Fibroblast of gingiva (primary cell): Measurements from ENCODE around the gene TMEM126A.

Experiments
- DNase-seq: peaks from one replicate; pipeline ENCODE4 v3.0.0-alpha.2; 2011; ENCODE audit warnings: low read depth

Gene TMEM126A

DNA sequence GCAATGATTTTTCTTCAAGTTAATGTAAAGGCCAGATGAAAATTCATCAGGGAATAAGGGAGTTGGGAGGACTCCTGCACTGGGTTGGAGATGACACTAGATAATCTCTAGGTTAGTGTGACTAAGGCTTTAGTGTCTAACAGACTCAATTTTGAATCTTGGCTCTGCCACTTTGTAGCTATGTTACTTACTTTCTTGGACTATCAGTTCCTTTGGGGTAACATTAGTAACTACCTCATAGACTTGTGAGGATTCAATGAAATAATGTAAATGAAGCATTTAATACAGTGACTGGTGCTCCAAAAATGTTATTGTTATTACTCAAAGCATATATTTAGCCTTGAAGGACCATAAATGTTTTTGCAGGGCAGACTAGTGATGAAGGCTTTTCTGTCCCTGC, 47.8 kb downstream of the TMEM126A start:
- no peak for DNase-seq

GRCh38 chr11:85697747-85698146, 50.0 kb downstream of the TMEM126A start:
- DNase-seq, result no peak

DNA sequence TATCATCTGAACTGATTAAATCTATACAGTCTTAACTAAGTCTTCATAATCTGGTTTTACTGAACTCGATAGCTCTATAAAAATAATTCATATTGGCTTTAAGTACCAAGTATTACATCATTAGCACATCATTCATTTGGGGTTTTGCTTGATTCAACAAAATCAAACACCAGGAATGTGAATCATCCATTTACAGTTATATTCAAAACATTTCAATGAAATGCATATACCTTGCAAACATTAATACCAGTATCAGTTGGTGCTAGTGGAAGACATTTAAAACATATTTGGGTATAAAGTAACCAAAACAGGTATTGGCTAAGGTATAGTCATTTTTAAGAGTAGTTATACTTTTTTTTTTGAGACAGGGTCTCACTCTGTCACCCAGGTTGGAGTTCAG, 50.4 kb downstream of the TMEM126A start:
- DNase-seq, result no peak

DNA sequence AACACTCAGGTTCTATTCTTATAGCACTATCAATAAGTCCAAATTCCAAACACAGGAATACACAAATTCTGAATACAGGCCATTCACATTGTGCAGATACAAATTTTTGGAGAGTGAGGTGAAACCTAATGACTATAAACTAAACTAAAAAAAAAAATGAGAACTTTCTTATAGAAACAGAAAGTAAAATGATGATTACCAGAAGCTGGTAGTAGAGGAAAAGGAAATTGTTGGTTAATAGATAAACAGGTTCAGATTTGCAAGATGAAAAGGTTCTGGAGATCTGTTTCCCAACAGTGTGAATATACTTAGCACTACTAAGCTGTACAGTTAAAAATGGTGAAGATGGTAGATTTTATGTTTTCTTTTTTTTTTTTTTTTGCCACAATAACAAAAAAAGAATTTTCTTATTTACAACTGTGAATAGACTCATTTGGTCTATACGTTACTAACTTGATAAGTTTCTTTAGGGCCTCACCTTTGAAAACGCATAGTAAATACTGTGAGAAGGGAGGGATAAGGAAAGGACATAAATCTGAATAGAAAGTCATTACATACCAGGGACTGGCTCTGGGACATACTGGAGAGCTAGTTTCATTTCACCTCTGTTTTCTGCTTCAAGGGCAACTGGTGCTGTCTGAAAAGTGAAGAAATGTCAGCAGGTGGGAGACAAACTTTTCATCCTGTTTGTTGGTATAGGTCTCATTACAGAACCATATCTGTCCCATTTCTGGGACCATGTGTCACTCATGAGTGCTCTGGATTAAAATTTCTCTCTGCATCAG, 52.4 kb downstream of the TMEM126A start:
- DNase-seq, result no peak

- DNase-seq, result no peak
Observed at GRCh38 chr11:85704967-85705366, 57.2 kb downstream of the TMEM126A start.

- no peak for DNase-seq
Observed at GRCh38 chr11:85705800-85706199, 58.0 kb downstream of the TMEM126A start.
